RPMI8226 (cell line): ENCODE results near the gene TMEM176B.

Experiments used
- DNase-seq: peaks from one replicate; pipeline ENCODE4 v3.0.0-alpha.2; 2015

TMEM176B gene

GRCh38 chr7:150746921-150747320 lies 53.2 kb downstream of the TMEM176B start:
- no peak for DNase-seq

- no peak for DNase-seq
Observed at GRCh38 chr7:150745876-150746275, 54.3 kb downstream of the TMEM176B start.

GRCh38 chr7:150745086-150745485 lies 55.1 kb downstream of the TMEM176B start:
- no peak for DNase-seq

GRCh38 chr7:150744041-150744656 lies 56.0 kb downstream of the TMEM176B start:
- DNase-seq: no peak

- no peak for DNase-seq
Observed at GRCh38 chr7:150742286-150742968, 57.7 kb downstream of the TMEM176B start.
